ENCODE measurements around the gene NAXD. TPM values are rescaled to one million over a fixed set of nuclear protein-coding genes. Genes with fewer than 3 reads are reported as not detected.
A peak's percentile ranks its signal among the peaks of the same experiment; 100 is the strongest.

Gene NAXD
- total and polyA plus RNA-seq, 12 donors, result 48.5 to 107 (median 62.9) TPM

DNA sequence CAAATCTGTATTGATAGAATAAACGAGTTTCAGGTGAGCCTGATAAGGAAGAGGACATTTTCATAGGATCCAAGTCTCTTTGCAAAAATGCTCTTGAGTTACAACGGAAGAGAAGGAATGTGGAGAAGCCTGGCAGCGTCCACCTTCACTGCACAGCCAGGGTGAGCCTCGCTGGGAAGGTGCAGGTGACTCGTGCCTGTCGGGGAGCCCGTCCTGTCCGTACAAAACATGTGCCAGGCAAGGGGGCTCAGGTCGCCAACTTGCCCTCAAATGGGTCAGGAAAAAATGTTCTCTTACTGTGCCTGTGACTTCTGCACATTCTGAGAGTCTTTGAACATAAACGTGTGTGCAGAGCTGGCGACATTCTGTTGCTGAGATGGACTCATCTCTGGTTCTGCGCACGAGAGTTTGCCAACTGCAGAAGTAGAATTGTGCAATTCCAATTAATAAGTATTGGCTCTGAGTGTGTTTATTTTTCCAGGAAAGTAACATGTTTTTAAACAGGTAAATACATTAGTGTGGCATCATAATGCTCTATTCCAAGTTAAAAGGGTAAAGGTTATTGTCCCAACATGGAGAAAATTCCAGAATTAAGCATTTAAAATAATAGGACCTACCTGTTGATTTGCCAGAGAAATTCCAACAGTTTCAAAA is 28.6 kb downstream of the NAXD start:
- H3K9me3 ChIP-seq (replicated peaks in 1 of 3), result no peaks in the 10 kb centered on the region
- H3K4me1 ChIP-seq (replicated peaks in 1 of 2), result peaks cover 13 to 29% of the 10 kb centered on the region in 2 donors
- DNase-seq, result peak in 3 of 7 donors; percentile 15 to 53 (median 23)
- 81 to 86% (median 82%) methylated on average over 9 to 13 of the region's 13 CpGs for WGBS, 4 donors
- H3K27me3 ChIP-seq, result no peaks in the 10 kb centered on the region
- no peak overlapping the region for H3K4me3 ChIP-seq
- H3K36me3 ChIP-seq (replicated peaks in 1 of 2), result peaks cover 0 to 53% of the 10 kb centered on the region in 2 donors
- TF ChIP-seq, protein P1, sequence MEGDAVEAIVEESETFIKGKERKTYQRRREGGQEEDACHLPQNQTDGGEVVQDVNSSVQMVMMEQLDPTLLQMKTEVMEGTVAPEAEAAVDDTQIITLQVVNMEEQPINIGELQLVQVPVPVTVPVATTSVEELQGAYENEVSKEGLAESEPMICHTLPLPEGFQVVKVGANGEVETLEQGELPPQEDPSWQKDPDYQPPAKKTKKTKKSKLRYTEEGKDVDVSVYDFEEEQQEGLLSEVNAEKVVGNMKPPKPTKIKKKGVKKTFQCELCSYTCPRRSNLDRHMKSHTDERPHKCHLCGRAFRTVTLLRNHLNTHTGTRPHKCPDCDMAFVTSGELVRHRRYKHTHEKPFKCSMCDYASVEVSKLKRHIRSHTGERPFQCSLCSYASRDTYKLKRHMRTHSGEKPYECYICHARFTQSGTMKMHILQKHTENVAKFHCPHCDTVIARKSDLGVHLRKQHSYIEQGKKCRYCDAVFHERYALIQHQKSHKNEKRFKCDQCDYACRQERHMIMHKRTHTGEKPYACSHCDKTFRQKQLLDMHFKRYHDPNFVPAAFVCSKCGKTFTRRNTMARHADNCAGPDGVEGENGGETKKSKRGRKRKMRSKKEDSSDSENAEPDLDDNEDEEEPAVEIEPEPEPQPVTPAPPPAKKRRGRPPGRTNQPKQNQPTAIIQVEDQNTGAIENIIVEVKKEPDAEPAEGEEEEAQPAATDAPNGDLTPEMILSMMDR (IDR thresholded peaks at IDR 0.05), result no peak
- TF ChIP-seq POLR2A (IDR thresholded peaks at IDR 0.05), result no peak
- intact Hi-C loops (cut with DNase I), result loop anchor here in 1 of 2 donors (10.0 kb wide), 1 partner anchor 51 kb away; no protein-coding TSS in a partner anchor
- no peak overlapping the region for H3K27ac ChIP-seq

DNA sequence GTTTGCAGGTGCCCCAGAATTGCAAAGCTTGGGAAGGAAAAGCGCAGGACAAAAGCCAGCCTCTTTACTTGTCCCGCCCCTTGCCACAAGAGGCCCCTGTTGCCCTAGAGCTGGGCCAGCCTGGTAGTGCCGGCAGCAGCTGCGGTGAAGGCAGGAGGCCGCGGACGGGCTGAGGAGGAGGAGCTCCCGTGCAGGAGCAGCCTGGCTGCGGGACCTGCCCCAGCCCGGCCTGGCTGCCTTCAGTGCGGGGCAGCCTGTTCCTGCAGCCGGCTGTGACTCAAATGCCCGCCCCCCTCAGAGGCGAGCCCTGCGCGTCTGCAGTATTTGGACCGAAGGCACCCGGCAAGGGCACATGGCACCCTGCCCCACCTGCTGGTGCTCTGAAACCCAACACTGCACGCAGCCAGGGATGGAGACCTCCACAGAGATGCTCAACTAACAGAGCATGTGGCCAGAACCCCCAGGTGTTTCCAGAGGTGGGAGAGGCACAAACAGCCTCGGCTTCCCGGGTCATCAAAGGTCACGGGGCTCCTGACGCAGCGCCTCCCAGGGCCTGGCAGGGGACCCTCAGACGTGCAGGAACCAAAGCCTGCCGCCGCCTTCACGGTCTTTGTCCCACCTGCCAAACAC is 29.7 kb downstream of the NAXD start:
- 23 to 56% (median 33%) methylated on average over 5 to 28 of the region's 28 CpGs for WGBS, 4 donors
- no peak overlapping the region for H3K4me3 ChIP-seq
- H3K27me3 ChIP-seq, result no peaks in the 10 kb centered on the region
- H3K36me3 ChIP-seq (replicated peaks in 1 of 2), result peaks cover 0 to 43% of the 10 kb centered on the region in 2 donors
- peaks cover 13 to 29% of the 10 kb centered on the region in 2 donors for H3K4me1 ChIP-seq (replicated peaks in 1 of 2)
- peak; percentile 69 to 89 (median 82) for DNase-seq
- intact Hi-C loops (cut with DNase I), result loop anchor here in 1 of 2 donors (10.0 kb wide), 1 partner anchor 50 kb away; no protein-coding TSS in a partner anchor
- H3K9me3 ChIP-seq (replicated peaks in 1 of 3), result no peaks in the 10 kb centered on the region
- no peak overlapping the region for H3K27ac ChIP-seq
- TF ChIP-seq POLR2A (IDR thresholded peaks at IDR 0.05), result peak in 1 of 2 donors; percentile 35
- TF ChIP-seq, protein P1 (IDR thresholded peaks at IDR 0.05), result peak in 5 of 6 experiments; percentile 38 to 60 (median 54)

DNA sequence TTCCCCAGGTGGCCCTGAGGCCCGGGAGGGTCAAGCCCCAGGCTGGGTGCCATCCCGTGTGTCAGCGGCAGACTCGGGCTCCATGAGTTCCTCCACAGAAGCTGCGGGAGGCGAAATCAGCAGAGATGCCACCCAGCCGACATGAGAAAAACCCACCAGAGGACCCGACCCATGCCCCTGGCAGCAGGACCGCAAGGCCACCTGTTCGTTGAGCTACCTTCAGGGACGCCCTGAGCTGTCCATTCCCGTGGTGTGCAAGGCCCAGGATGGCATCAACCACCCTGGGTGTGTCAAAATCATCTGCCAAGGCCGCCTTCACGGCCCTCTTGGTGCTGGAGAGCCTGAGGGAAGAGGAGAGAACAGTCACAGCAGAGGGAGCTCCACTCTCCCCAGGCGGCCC is 30.4 kb downstream of the NAXD start:
- peak in 2 of 7 donors; percentile 36 to 53 for DNase-seq
- no peaks in the 10 kb centered on the region for H3K27me3 ChIP-seq
- H3K27ac ChIP-seq, result no peak overlapping the region
- H3K9me3 ChIP-seq (replicated peaks in 1 of 3), result no peaks in the 10 kb centered on the region
- intact Hi-C loops (cut with DNase I), result loop anchor here in 1 of 2 donors (10.0 kb wide), 1 partner anchor 49 kb away; no protein-coding TSS in a partner anchor
- H3K4me1 ChIP-seq (replicated peaks in 1 of 2), result peaks cover 10 to 24% of the 10 kb centered on the region in 2 donors
- 53 to 79% (median 71%) methylated on average over 4 to 15 of the region's 15 CpGs for WGBS, 4 donors
- no peak overlapping the region for H3K4me3 ChIP-seq
- TF ChIP-seq POLR2A (IDR thresholded peaks at IDR 0.05), result no peak
- TF ChIP-seq, protein P1 (IDR thresholded peaks at IDR 0.05), result no peak
- H3K36me3 ChIP-seq (replicated peaks in 1 of 2), result peaks cover 0 to 43% of the 10 kb centered on the region in 2 donors
